ENCODE data around the gene C5orf34.

DNA sequence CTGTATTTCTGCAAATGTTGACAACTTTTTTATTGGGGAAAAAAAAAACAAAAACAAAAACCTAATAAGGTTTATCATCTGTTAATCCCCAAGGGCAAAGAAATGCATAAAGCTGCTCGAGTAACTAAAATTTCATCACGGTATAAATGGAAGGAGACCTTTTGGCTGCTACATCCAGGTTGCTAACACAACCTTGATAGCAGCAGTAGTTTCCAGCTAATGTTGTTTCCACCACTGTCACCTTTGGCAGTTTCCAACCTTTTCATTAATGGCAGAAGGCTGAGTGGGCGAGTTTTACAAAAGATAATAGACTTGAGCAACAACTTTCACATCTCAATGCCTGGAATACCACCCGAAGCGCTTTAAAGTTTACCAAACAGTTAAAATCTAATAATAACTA is 33.4 kb upstream of the C5orf34 start:
- TF ChIP-seq, protein P1, sequence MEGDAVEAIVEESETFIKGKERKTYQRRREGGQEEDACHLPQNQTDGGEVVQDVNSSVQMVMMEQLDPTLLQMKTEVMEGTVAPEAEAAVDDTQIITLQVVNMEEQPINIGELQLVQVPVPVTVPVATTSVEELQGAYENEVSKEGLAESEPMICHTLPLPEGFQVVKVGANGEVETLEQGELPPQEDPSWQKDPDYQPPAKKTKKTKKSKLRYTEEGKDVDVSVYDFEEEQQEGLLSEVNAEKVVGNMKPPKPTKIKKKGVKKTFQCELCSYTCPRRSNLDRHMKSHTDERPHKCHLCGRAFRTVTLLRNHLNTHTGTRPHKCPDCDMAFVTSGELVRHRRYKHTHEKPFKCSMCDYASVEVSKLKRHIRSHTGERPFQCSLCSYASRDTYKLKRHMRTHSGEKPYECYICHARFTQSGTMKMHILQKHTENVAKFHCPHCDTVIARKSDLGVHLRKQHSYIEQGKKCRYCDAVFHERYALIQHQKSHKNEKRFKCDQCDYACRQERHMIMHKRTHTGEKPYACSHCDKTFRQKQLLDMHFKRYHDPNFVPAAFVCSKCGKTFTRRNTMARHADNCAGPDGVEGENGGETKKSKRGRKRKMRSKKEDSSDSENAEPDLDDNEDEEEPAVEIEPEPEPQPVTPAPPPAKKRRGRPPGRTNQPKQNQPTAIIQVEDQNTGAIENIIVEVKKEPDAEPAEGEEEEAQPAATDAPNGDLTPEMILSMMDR (IDR thresholded peaks at IDR 0.05; ENCODE audit: insufficient read depth, low read length), result no peak
- TF ChIP-seq POLR2AphosphoS5 (IDR thresholded peaks at IDR 0.05; ENCODE audit: low read depth) (no peak), SPI1 (IDR thresholded peaks at IDR 0.05; ENCODE audit: borderline replicate concordance, low read depth) (no peak), GABPA (IDR thresholded peaks at IDR 0.05; ENCODE audit: low read depth) (no peak)
- TF ChIP-seq, protein P2, sequence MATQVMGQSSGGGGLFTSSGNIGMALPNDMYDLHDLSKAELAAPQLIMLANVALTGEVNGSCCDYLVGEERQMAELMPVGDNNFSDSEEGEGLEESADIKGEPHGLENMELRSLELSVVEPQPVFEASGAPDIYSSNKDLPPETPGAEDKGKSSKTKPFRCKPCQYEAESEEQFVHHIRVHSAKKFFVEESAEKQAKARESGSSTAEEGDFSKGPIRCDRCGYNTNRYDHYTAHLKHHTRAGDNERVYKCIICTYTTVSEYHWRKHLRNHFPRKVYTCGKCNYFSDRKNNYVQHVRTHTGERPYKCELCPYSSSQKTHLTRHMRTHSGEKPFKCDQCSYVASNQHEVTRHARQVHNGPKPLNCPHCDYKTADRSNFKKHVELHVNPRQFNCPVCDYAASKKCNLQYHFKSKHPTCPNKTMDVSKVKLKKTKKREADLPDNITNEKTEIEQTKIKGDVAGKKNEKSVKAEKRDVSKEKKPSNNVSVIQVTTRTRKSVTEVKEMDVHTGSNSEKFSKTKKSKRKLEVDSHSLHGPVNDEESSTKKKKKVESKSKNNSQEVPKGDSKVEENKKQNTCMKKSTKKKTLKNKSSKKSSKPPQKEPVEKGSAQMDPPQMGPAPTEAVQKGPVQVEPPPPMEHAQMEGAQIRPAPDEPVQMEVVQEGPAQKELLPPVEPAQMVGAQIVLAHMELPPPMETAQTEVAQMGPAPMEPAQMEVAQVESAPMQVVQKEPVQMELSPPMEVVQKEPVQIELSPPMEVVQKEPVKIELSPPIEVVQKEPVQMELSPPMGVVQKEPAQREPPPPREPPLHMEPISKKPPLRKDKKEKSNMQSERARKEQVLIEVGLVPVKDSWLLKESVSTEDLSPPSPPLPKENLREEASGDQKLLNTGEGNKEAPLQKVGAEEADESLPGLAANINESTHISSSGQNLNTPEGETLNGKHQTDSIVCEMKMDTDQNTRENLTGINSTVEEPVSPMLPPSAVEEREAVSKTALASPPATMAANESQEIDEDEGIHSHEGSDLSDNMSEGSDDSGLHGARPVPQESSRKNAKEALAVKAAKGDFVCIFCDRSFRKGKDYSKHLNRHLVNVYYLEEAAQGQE (IDR thresholded peaks at IDR 0.05; ENCODE audit: insufficient replicate concordance, low read depth), result no peak

All from HL-60 (cell line).